UCSD-AML1 (cell line): ENCODE data around the gene BAHCC1.

Experiments used
- DNase-seq: peaks from one replicate; lab custom pipeline; 2025; ENCODE audit not compliant: unreplicated experiment; lab: John Stamatoyannopoulos, UW

Gene BAHCC1

GRCh38 chr17:81511804-81512561 lies 116.7 kb downstream of the BAHCC1 start:
- no peak for DNase-seq

DNA sequence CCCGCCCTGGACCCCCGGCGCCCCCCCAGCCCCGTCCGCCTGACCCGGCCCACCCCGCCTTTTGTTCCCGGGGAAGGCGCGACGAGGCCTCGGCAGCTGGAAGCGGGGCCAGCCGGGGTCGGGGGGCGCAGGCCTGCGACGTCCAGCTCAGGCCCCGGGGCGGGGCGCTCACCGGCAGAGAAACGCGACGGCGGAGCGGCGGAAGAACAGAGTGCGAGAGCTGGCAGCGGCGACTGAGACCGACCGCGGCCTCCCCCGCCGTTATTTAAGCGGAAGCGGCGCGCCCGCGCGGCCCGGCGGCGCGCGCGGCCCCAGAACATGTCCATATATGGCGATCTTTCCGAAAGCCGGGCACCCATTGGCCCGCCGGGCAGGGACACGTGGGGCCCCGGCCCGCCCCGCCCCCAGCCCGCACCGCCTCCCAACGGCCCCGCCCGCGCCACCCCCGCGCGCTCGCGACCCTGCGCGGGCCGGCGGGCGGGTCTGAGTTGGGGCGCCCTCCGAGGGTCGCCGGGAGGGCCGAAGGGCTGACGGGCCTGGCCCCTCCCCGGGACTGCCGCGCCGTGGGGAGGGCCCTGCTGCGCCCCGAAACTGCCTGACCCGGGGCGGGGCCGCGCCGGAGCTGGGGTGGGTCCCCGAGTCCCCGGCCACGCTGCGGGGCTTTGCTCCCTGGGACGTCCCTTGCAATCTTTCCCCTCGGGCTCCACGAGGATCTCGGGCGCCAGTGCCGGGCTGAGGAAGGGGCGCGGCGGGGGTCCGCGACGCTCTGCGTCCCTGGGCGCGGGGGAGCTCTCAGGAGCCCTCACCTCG lies 117.5 kb downstream of the BAHCC1 start, which contains the start of gene ACTG1:
ACTG1 (minus strand) TSS at position 238 of the 810 bp plus-strand sequence. CDS start 445 bp downstream, outside the sequence.
- peak; percentile 92 for DNase-seq

DNA sequence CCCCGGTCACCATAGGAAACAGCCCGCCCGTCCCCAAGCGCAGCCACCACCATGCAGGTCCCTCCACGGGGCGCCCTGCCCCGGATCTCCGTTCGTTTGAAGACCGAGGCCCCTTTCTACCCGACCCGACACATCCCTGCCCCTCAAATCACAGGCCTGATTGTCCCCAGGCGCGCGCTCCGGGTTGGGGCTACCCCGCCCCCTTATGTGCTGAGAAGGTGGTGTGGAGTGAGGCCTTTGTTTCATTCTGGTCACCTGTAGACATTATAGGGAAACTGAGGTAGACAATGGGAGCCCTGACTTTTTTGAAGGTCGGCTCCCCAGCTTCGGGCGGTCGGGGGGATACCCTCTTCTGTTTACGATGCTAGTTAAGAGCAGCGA lies 118.1 kb downstream of the BAHCC1 start:
- peak; percentile 71 for DNase-seq

DNA sequence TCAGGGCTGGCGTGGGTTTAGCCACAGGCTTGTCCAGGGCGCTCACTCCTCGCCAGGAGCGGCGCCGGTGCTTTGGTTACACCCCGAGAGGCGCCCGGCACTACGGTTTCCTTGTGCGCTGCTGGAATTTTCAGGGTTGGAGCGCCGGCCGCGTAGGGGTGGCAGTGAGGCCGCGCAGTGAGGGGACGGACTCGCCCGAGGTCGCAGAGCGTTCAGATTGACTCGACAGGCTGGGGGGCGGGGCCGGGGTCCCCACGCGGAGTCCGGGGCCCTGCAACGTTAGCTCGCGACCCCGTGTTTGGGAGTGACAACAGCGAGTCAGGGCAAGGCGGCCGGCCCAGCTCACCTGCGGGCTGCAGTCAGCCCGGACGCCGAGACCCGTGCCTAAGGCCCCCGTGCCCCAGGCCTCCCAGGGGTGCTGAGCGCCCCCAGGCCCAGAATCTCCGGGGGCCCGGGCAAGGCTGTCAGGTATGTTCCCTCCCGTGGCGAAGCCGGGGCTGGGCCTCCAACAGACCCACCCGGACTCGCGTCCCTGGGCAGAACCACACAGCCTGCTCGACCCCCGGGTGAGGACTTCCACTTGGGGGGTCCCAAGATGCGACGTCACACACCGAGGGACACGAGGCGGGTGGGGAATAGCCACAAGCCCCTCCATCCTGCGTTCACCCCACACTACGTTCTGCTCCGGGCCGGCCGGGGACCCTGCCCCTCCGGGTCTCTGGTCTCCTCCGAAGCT lies 118.7 kb downstream of the BAHCC1 start:
- DNase-seq: peak; percentile 74

DNA sequence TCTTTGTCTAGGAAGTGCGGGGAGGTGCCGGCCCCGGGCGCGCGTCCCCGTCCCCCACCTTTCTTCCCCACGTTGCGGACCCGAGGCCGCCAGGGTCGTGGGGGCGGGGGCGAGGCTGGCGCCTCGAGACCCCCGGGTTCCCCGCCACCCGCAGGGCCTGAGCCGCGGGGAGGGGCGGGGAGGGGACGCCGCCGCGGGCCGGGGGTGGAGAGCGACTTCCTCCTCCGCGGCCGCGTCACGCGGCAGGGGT lies 119.2 kb downstream of the BAHCC1 start:
- no peak for DNase-seq

GRCh38 chr17:81514739-81515529 lies 119.7 kb downstream of the BAHCC1 start:
- DNase-seq: peak; percentile 74

DNA sequence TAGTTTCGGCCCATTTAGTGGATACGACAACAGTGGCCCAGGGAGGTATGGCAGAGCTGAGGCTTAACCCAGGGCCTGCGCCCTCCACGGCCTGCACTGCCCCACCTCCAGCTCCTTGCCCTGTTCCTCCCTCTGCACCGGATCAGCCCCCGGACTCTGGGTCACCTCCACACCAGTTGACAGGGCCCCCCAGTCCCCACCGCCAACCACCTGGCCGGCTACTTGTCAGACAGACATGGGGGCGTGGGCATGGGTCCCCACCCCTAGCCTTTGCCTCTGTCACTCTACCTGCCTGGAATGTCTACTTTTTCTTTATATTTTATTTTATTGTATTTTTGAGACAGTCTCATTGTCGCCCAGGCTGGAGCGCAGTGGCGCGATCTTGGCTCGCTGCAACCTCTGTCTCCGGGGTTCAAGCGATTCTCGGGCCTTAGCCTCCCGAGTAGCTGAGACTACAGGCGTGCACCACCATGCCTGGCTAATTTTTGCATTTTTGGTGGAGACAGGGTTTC lies 120.3 kb downstream of the BAHCC1 start:
- DNase-seq: no peak
